ENCODE measurements around the gene CAST. TPM values are rescaled to one million over a fixed set of nuclear protein-coding genes. Genes with fewer than 3 reads are reported as not detected.

The CAST gene
- total RNA-seq, 4 donors from 2014 or later, result 324 to 489 (median 375) TPM

- no peaks in the 10 kb centered on the region for H3K27me3 ChIP-seq
- H3K27ac ChIP-seq, result no peak overlapping the region
- DNase-seq, result no peak
- WGBS, 2 donors, result 30 to 64% methylated on average over 2 of the region's 2 CpGs
- peaks cover 0 to 34% (median 0%) of the 10 kb centered on the region in 3 donors for H3K4me1 ChIP-seq
- H3K9me3 ChIP-seq, result no peaks in the 10 kb centered on the region
- H3K4me3 ChIP-seq, result no peak overlapping the region
- TF ChIP-seq CTCF (IDR thresholded peaks at IDR 0.05) (no peak), POLR2A (IDR thresholded peaks at IDR 0.05) (no peak)
- intact Hi-C loops (cut with DNase I), result no loop called here
- peaks cover 19 to 100% (median 23%) of the 10 kb centered on the region in 3 donors for H3K36me3 ChIP-seq
Observed at GRCh38 chr5:96775050-96775449, 112.9 kb downstream of the CAST start.

GRCh38 chr5:96775689-96776088 lies 113.5 kb downstream of the CAST start:
- Histone ChIP-seq H3K36me3 (peaks cover 15 to 95% (median 23%) of the 10 kb centered on the region in 3 donors), H3K9me3 (no peaks in the 10 kb centered on the region), H3K27me3 (no peaks in the 10 kb centered on the region), H3K4me1 (peaks cover 0 to 40% (median 3%) of the 10 kb centered on the region in 3 donors), H3K4me3 (no peak overlapping the region), H3K27ac (peak overlapping the region in 1 of 4 donors; percentile 1)
- no peak for DNase-seq
- no peak for TF ChIP-seq POLR2A (IDR thresholded peaks at IDR 0.05)
- 88 to 92% methylated on average over 9 to 11 of the region's 11 CpGs for WGBS, 2 donors
- intact Hi-C loops (cut with DNase I), result no loop called here

GRCh38 chr5:96776621-96777020 lies 114.4 kb downstream of the CAST start:
- intact Hi-C loops (cut with DNase I), result no loop called here
- H3K4me1 ChIP-seq, result peaks cover 0 to 43% (median 13%) of the 10 kb centered on the region in 3 donors
- no peak for DNase-seq
- no peak for TF ChIP-seq CTCF (IDR thresholded peaks at IDR 0.05)
- no peak for TF ChIP-seq POLR2A (IDR thresholded peaks at IDR 0.05)
- no peaks in the 10 kb centered on the region for H3K27me3 ChIP-seq
- no peaks in the 10 kb centered on the region for H3K9me3 ChIP-seq
- H3K27ac ChIP-seq, result peak overlapping the region in 1 of 4 donors; percentile 23
- peaks cover 7 to 89% (median 23%) of the 10 kb centered on the region in 3 donors for H3K36me3 ChIP-seq
- 46 to 71% methylated on average over 2 of the region's 2 CpGs for WGBS, 2 donors
- no peak overlapping the region for H3K4me3 ChIP-seq

- Histone ChIP-seq H3K4me1 (peaks cover 0 to 45% (median 14%) of the 10 kb centered on the region in 3 donors), H3K4me3 (no peak overlapping the region), H3K9me3 (no peaks in the 10 kb centered on the region), H3K27me3 (no peaks in the 10 kb centered on the region), H3K36me3 (peaks cover 6 to 89% (median 19%) of the 10 kb centered on the region in 3 donors), H3K27ac (no peak overlapping the region)
- TF ChIP-seq CTCF (IDR thresholded peaks at IDR 0.05), result no peak
- TF ChIP-seq POLR2A (IDR thresholded peaks at IDR 0.05), result no peak
- WGBS, 2 donors, result 92 to 94% methylated on average over 1 of the region's 1 CpG
- DNase-seq, result no peak
- intact Hi-C loops (cut with DNase I), result no loop called here
Observed at GRCh38 chr5:96778409-96778808, 116.2 kb downstream of the CAST start.

GRCh38 chr5:96780626-96781025 lies 118.5 kb downstream of the CAST start:
- peaks cover 0 to 34% (median 14%) of the 10 kb centered on the region in 3 donors for H3K4me1 ChIP-seq
- H3K27me3 ChIP-seq, result no peaks in the 10 kb centered on the region
- peaks cover 3 to 89% (median 6%) of the 10 kb centered on the region in 3 donors for H3K36me3 ChIP-seq
- intact Hi-C loops (cut with DNase I), result no loop called here
- no peak for TF ChIP-seq CTCF (IDR thresholded peaks at IDR 0.05)
- no peak for TF ChIP-seq POLR2A (IDR thresholded peaks at IDR 0.05)
- DNase-seq, result no peak
- no peaks in the 10 kb centered on the region for H3K9me3 ChIP-seq
- H3K27ac ChIP-seq, result peak overlapping the region; percentile 9 to 50 (median 26)
- H3K4me3 ChIP-seq, result no peak overlapping the region

Measured in esophagus squamous epithelium (tissue), 5 donors.